ENCODE data around the gene TMEM190.
"Not testable (repeated sequence)": the region's sequence is repeated elsewhere in the genome, so short reads cannot be mapped to it uniquely, and the experiment has no call there.

TMEM190 gene

DNA sequence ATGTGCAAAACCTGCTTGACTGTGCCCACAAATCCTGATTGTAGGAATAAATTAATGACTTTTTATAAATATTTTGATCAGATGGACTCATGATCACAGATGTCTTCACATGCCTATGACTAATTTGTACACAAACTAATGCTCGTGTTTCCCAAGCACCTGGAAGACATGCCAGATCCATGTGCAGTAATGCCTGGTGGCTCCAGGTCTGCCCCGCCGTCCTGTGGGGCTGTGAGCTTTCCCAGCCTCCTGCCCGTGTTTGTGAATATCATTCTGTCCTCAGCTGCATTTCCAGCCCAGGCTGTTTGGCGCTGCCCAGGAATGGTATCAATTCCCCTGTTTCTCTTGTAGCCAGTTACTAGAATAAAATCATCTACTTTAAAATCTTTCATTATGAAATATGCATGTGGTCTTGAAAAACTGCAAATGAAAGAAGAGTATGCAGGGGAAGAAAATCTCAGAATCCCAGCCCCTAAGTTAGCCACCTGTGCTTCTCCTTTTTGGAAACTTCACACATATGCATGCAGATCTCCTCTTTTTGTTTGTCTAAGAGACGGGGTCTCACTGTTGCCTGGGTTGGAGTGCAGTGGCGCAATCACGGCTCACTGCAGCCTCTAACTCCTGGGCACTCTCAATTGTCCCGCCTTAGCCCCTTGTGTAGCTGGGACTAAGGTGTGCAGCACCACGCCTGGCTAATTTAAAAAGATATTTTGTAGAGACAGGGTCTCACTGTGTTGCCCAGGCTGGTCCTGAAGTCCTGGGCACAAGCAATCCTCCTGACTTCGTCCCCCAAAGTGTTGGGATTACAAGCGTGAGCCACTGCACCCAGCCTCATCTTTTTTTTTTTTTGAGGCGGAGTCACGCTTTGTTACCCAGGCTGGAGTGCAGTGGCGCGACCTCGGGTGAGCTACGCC is 15.3 kb downstream of the TMEM190 start:
- no peak for DNase-seq (ENCODE audit: low read depth)

DNA sequence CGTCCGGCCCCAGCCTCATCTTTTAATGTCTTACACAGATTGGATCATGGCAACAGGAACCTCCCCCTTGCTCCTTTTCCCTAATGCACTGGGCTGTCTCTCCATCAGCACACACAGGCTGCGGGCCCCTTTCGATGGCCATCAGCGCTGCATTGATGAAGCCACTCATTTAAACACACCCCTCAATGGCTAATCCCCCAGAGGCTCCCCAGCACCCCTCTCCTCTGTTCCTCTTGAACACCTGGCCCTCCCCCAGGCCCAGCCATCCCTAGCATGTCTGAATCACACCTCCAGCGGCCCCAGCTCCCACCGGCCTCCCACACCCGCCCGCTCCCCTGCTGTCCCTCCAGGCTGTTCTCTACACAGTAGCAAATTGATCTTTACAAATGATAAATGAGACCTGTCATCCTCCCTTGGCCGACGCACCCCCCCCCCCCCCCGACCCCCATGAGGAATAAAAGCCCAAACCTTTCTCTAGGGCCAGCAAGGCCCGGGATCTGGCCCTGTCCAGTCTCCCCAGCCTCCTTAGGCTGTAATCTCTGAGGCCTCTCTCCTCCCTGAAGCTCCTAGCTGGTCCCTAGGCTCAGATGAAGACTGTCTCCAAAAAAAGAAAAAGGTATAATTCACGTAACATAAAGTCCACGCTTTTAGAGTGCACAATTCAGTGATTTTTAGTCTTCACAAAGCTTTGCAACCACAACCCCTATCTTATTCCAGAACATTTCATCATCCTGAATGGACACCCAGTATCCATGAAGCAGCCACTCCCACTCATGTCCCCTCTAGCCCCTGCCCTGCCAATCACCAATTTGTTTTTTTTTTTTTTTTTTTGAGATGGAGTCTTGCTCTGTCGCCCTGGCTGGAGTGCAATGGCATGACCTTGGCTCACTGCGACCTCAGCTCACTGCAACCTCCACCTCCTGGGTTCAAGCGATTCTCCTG is 16.5 kb downstream of the TMEM190 start:
- no peak for DNase-seq (ENCODE audit: low read depth)

DNA sequence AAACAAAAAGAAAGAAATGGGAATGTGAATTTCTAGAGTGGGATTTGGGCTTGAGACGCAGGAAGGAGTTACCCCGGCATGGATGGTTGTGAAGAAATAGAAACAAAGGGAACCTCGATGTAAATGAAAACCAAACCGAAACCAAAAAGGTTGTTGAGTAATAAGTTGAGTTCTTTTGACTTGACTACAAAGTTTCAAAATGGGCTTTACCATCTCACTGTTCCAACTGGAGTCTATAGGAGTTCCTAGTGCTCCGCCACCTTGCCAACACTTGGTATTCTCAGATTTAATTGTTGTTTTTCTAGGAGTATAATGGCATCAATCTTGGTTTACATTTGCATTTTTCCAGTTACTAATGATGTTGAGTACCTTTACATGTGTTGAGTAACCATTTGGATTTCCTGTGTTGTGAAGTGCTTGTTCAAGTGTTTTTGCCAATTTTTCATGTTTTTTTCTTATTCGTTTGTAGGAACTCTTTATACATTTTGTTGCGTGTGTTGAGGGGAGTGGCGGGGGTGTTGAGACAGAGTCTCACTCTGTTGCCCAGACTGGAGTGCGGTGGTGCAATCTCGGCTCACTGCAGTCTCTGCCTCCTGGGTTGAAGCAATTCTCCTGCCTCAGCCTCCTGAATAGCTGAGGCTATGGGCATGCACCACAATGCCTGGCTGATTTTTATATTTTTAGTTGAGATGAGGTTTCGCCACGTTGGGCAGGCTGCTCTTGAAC is 21.7 kb downstream of the TMEM190 start:
- DNase-seq (ENCODE audit: low read depth): no peak

DNA sequence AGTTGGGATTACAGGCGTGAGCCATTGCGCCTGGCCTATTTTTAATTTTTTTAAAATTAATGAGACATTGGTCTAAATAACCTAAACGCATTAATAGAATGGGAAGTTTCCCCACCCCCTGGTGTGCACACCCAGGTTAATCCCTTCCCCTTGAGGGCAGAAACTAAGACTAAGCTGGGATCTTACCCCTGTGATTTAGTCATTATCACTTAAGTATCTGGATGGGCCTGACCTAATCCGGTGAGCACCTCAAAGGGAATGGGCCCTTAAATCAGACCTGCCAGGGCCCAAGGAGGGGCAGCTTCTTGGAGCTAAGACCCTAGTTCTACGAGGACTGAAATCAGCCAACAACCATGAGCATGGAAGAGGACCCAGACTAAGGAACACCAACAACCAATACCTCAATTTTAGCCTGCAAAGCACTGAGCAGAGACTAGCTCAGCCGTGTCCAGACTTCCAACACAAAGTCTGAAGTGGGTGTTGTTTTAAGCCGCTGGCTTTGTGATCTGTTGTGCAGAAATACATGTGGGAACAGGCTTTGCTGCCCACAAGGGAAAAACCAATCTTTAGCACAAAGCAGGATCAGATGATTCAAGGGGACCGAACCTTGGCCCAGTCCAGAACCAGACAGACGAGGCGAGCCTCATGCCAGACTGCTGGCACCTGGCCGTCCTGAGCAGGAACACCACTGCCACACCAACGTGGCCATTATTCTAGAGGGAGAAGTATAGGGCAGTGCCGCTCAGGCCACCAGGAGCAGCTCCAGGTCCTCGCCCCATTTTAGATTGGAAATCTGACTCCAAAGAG is 23.9 kb downstream of the TMEM190 start:
- DNase-seq (ENCODE audit: low read depth): no peak

DNA sequence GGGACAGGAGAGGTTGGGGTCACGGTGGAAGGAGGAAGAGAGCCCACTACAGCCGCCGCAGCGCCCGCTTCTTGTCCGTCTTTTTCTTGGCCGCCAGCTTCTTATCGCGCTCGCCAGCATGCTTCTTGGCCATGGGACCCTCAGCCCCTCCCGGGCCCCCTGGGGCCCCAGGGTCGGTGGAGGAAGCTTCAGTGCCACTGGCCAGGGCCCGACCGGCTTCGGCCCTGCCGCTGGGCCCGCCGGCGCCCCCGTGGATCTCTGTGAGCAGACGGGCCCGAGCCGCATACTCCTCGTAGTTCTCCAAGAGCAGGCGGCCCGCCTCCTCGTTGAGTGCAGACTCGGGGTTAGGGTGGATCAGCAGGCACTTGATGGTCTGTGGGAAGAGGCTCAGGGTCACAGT is 24.8 kb downstream of the TMEM190 start:
- DNase-seq (ENCODE audit: low read depth): not testable (repeated sequence)

DNA sequence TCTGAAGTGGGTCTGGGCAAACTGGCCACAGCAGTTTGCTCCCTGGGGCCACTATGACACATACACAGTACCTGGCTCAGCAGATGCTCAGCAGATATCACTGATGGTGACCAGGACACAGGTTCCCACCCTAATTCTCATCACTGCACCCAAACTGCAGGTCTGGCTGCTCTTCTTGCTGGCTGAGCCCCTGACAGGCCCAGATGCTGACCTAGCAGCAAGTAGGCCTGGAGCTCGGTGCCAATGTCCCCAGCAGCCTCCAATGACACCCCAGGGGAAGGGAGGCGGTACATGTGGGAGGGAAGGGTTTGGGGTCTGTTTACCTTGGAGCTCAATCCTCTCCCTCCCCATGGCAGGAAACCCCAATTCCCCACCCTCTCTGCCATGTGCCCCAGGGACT is 25.9 kb downstream of the TMEM190 start:
- DNase-seq (ENCODE audit: low read depth): no peak

DNA sequence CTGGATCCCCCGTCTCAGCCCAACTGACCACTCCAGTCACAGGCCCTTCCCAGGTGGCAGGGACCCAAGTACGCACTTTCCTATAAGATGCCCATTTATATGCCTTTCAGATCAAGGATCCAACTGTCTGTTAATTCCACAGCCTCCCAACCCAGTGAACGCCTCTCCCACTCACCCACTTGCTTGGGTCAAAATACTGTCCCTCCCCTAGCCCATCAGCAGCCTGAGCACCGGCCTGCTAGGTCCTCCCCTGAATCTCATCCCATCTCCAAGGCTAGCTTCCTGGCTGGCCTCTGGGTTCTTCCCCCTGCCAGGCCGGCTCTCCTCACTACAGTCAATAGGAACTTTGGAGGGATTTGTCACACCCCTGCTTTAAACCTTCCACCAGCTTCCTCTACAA is 29.0 kb downstream of the TMEM190 start:
- no peak for DNase-seq (ENCODE audit: low read depth)

DNA sequence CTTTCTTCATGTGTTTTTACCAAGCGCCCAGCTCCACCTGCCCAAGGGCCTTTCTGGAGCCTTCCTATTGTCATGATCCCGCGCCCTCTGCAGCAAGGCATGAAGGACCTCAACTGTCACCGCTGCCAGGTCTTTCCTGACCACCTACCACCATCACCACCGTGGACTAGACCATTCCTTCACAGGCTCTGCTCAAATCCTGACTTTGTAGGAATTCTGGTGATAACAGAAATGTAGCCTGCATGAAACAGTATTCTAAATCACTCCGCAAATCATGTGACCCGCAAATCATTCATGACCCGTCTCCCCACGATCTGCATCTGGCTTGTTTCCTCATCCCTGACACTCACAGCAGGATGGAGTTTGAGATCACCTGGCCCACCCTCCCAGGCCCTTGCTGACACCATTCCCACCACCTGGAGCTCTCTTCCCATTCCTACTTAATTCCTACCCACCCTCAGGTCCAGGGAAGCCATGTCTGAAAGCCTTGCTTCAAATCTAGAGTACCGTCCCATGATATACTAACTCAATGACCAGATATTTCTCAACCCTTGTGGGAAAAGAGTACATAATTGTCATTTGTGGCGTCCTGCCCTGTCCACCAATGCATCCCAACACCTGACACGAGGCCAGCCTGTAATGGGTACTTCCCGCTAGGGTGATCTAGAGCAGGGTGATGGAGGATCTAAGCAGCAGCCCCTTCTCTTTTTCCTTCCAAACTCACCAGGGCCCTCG is 29.6 kb downstream of the TMEM190 start:
- DNase-seq (ENCODE audit: low read depth): no peak

DNA sequence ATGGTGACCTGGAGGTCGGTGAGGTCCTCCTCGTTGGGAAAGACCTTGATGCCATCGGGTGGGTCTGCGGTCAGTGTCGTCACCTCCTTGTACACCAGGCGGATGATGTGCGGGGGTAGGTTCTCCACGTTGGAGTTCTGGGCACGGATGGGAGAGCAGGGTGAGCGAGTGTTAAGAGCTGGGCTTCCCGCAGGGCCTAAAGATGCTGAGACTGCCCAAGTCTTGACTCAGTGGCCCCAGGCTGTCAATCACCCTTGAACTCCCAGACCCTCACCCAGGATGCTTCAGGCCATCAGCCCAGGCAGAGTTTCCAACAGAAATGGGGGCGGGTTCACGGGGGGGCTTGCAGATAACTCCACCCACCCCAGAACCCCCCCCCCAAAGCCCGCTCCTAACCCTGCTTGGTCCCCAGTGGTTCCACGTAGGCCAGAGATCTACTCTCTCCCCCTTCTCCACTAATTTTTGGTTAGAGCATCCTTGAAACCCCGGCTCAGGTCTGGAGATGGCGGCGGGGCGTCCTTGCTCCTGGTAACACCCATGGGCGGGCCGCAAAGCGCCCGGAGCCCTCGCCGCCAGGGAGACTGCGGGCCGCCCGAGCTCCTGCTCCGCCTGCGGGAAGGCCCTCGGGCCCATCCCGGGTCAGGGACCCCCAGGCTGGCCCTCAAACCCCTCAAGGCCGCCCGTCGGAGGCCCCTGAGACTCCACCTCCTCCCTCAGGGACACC is 30.4 kb downstream of the TMEM190 start:
- no peak for DNase-seq (ENCODE audit: low read depth)

DNA sequence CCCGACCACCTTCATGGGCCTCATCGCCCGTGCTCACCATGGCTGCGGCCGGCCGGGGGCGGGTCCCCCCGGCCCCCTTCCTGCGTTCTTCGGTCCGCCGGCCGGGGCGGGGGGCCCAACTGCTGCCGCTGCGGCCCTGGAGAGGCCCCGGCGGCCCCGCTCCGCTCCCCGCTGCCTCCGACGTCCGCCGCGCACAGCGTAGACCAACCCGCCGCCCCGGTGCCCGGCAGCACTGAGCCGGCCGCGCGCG is 30.8 kb downstream of the TMEM190 start, which contains the start of gene UBE2S:
TSS of gene UBE2S (minus strand) at position 239 of the 250 bp plus-strand sequence. CDS start at position 40, 199 bp downstream.
- not testable (repeated sequence) for DNase-seq (ENCODE audit: low read depth)

DNA sequence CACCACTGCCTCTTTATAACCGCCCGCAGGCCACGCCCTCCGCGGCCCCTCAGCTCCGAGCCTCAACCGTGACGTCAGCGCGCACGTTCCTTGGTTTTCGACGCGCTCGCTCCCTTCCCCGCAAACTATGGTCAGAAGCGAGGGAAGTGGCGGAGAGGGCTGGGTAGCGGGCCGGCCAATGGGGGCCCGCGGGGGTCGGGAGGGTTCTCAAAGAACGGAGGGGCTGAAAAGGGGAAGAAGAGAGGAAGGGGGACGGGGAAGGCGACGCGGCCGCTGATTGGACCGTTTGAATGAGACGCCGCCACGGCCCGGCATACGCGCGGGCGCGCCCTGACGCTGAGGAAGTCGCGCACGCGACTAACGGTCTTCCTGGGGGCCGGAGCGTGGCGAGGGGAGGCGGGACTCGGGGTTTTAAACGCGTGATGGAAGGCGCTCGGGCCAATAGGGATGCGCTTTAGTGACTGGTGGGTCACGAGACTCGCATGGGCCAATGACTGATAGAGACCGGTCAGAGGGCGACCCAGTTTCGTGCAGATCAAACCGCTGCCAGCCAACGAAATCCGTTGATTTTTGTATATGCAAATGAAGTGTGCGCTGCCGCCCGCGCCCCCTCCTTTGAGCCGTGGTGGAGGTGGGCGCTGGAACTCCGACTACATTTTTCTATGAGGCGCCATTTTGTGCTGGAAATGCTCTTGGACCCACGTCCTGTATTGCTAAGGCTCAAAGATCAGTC is 31.3 kb downstream of the TMEM190 start:
- DNase-seq (ENCODE audit: low read depth): peak; percentile 93

DNA sequence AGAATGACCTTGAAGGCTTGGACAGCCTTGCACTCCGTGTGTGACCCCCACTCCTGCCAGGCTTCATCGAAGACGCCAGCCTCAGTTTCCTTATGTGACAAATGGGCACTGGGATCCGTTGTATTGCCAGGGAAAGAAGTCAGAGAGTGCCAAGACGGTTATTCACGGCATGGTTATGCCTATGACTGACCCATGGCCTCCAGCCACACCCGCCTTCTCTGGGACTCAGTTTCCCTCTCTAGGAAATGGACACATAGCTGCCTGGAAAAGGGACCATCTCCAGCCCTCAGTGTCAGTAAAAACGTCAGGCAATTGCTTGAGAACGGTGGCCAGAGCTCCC is 31.9 kb downstream of the TMEM190 start:
- DNase-seq (ENCODE audit: low read depth): no peak

DNA sequence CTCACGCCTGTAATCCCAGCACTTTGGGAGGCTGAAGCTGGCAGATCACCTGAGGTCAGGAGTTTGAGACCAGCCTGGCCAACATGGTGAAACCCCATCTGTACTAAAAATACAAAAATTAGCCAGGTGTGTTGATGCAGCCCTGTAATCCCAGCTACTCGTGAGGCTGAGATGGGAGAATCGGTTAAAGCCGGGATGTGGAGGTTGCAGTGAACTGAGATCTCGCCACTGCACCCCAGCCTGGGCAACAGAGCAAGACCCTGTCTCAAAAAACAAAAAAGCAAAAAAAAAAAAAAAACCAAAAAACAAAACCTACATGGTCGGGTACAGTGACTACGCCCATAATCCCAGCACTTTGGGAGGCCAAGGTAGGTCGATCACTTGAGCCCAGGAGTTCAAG is 32.6 kb downstream of the TMEM190 start:
- not testable (repeated sequence) for DNase-seq (ENCODE audit: low read depth)

DNA sequence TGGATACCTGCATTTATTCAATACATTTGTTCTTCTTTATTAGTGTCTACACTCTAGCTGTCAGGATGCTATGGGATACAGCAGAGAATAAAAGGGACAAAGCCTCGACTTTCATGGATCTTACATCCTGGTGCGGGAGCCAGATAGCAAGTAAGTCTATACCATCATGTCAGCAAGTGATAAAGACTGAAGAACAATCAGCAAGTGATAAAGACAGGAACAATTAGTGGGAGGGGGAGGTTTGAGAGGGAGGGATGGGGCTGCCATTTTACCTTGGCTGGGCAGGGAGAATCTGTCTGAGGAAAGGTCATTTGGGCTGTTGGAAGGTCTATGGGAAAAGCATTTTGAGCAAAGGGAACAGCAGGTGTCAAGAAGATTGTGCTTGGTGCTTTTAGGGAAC is 33.5 kb downstream of the TMEM190 start:
- DNase-seq (ENCODE audit: low read depth): no peak

DNA sequence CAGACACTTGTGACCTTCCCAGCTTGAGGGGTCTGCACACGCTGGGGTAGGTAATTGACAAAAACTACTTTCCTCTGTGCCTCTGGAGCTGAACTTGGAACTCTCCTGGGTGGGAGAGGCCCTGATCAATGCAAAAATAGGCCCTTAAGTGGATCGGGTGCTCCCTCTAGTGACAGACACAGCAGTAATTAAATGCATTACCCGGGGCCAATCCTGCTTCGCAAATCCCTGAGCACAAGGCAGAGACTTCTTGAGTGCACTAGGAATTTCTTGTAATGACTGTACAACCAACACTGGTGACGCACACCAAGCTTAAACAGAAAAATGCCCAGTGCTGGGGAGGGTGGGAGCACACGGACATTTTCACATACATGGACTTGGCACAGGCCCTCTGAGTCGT is 41.6 kb downstream of the TMEM190 start:
- no peak for DNase-seq (ENCODE audit: low read depth)

DNA sequence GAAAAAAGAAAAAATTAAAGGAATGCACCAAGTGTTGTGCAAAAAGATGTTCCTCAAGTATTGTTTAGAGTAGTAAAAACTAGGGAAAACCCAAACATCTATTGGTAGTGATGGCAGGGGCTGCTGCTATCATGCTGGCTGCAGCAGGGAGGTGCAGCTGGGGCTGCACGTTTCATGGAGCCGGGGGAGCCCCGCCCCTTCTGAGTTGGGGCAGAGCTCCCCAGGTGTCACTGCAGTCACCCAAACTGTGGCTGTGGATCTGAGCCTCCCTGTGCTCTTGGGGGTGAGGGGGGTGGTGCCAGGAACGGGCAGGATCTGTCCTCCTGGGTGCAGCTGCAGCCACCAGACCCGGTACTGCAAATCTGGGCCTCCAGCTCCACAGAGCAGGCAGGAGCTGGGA is 42.5 kb downstream of the TMEM190 start:
- no peak for DNase-seq (ENCODE audit: low read depth)

DNA sequence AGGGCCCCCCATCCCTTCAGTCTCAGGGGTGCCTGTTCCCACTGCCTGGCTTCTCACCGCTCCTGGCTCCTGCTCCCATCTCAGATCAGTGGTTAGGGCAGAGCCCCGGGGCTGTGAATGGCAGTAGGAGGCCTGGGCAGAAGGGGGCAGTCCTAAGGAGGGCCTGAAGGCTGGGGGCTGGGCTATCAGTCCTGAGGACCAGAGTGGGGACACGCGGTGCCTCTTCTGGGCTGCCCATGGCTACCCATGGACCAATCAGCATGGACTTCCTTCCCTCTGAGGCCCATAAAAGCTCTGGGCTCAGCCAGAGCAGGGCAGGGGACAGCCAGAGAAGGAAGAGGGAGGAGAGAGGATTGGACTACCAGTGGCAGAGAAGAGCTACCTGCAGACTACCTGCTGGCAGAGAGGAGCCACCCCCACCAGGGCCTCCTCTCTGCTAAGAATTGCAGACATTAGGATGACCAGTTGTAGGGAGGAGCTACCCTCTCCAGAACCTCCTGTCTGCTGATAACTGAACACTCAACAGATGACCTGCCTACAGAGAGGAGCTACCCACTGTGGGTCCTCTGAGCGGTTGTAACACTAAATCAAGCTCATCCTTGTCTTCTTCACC is 43.1 kb downstream of the TMEM190 start:
- no peak for DNase-seq (ENCODE audit: low read depth)

DNA sequence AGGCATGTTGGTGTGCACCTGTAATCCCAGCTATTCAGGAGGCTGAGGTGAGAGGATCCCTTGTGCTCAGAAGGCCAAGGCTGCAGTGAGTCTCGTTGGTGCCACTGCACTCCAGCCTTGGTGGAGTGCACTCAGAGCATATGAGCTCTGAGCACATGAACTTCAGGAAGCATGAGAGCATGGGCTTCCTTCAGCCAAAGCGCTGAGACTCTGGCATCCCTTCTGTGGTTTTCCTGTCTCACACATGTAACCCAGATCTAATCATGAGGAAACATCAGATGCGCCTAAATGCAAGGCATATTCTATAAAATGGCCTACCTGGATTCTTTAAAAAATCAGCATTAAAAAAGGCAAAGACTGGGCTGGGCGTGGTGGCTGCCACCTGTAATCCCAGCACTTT is 44.7 kb downstream of the TMEM190 start:
- DNase-seq (ENCODE audit: low read depth): not testable (repeated sequence)

All from activated T-helper 1 cell treated with Interleukin-2 at 50 U/mL for 16 hours (primary cell).